A549 (cell line): ENCODE data around the gene BICRA. TPM values are rescaled to one million over a fixed set of nuclear protein-coding genes. Genes with fewer than 3 reads are reported as not detected.

Experiments used
- ATAC-seq, 2 experiments: fragments of 200-7000 bp in 1 of 2; fragments of >200 bp in 1 of 2; cut with Nextera tagmentation in 1 of 2; cut with Tn5 transposase in 1 of 2; 3 replicates each; pipeline versions ENCODE4 v1.8.0 to v1.9.1; 2018 to 2020; ENCODE audit warnings: mild to moderate bottlenecking in 1 of 2, moderate library complexity in 1 of 2
- CTCF ChIA-PET: fragments of 300-600 bp; sonication (Branson Sonifier 250); formaldehyde crosslinking; extraction: SDS; loops from one replicate; lab custom pipeline; 2021; ENCODE audit warnings: antibody characterized with exemption, inconsistent platforms; lab: Yijun Ruan, JAX
- POLR2A ChIA-PET: fragments of 350-600 bp; formaldehyde crosslinking; extraction: SDS; loops from one replicate; lab custom pipeline; 2021; ENCODE audit warnings: antibody characterized with exemption, inconsistent platforms; lab: Yijun Ruan, JAX
- DNase-seq, 2 experiments: peaks; one replicate each; pipeline versions ENCODE4 v3.0.0 to v3.0.0-alpha.2; 2011 to 2016; ENCODE audit warnings: low read depth in 1 of 2, low spot score in 1 of 2
- FAIRE-seq: peaks from 2 replicates; lab custom pipeline; 2011; peaks lifted over from hg19 to GRCh38; lab: Jason Lieb, UNC
- H3K27ac ChIP-seq, 2 experiments: fragments of >200 bp; sonication (Bioruptor Twin); formaldehyde crosslinking; 3 replicates each; pipeline ENCODE4 v1.5.1; 2016 to 2017
- H3K4me1 ChIP-seq: fragments of >200 bp; sonication (Bioruptor Twin); formaldehyde crosslinking; 3 replicates; pipeline ENCODE4 v1.6.1; 2016
- H3K4me2 ChIP-seq: fragments of >200 bp; sonication (Bioruptor Twin); formaldehyde crosslinking; 3 replicates; pipeline ENCODE4 v1.6.1; 2016
- H3K4me3 ChIP-seq: fragments of >200 bp; sonication (Bioruptor Twin); formaldehyde crosslinking; 3 replicates; pipeline ENCODE4 v1.5.1; 2016
- H3K9me3 ChIP-seq: fragments of >200 bp; sonication (Bioruptor Twin); formaldehyde crosslinking; 3 replicates; pipeline ENCODE4 v1.6.1; 2016
- CBX2 ChIP-seq: fragments of 200-600 bp; sonication (generic); IDR thresholded peaks from 2 replicates; pipeline ENCODE4 v1.6.1; 2016; ENCODE audit warnings: low read depth, mild to moderate bottlenecking, borderline replicate concordance
- EHMT2 ChIP-seq: fragments of 200-600 bp; sonication (generic); IDR thresholded peaks from 2 replicates; pipeline ENCODE4 v1.6.1; 2016; ENCODE audit warnings: antibody characterized with exemption, low read depth, mild to moderate bottlenecking, moderate library complexity
- FOSB ChIP-seq: fragments of 250-450 bp; sonication (Bioruptor Pico); IDR thresholded peaks from 2 replicates; pipeline ENCODE4 v1.5.0; 2020; ENCODE audit warnings: mild to moderate bottlenecking, moderate library complexity
- HDAC2 ChIP-seq: fragments of 200-600 bp; sonication (generic); IDR thresholded peaks from 2 replicates; pipeline ENCODE4 v1.6.1; 2016
- HOXB5 ChIP-seq: fragments of 250-450 bp; sonication (Bioruptor Pico); IDR thresholded peaks from 2 replicates; pipeline ENCODE4 v1.5.0; 2020; ENCODE audit warnings: mild to moderate bottlenecking, moderate library complexity
- JUNB ChIP-seq: fragments of >200 bp; sonication (Bioruptor Twin); formaldehyde crosslinking; IDR thresholded peaks from 2 replicates; pipeline ENCODE4 v1.6.1; 2016
- KDM5A ChIP-seq: fragments of 200-600 bp; sonication (generic); IDR thresholded peaks from 2 replicates; pipeline ENCODE4 v1.6.1; 2016; ENCODE audit warnings: antibody characterized with exemption, mild to moderate bottlenecking
- MAZ ChIP-seq: fragments of 150-350 bp; IDR thresholded peaks from 2 replicates; pipeline ENCODE4 v1.6.1; 2014; ENCODE audit warnings: antibody characterized with exemption, low read depth, low read length, borderline replicate concordance
- MYC ChIP-seq: IDR thresholded peaks from 2 replicates; pipeline ENCODE4 v1.6.1; 2012; ENCODE audit warnings: mild to moderate bottlenecking, inconsistent platforms, low read length, improper control_type of control experiment, borderline replicate concordance
- NFE2L2 ChIP-seq: fragments of 150-350 bp; conservative IDR thresholded peaks from 2 replicates; pipeline ENCODE4 v1.6.1; 2014; ENCODE audit warnings: low read length
- NPAS2 ChIP-seq: fragments of 250-450 bp; sonication (Bioruptor Pico); IDR thresholded peaks from 2 replicates; pipeline ENCODE4 v1.8.0; 2022; ENCODE audit warnings: mild to moderate bottlenecking, moderate library complexity, borderline replicate concordance
- PBX3 ChIP-seq: IDR thresholded peaks from 2 replicates; pipeline ENCODE4 v1.6.1; 2012
- POLR2A ChIP-seq: IDR thresholded peaks from 2 replicates; pipeline ENCODE4 v1.6.1; 2012; ENCODE audit warnings: mild to moderate bottlenecking, low read length
- POLR2AphosphoS2 ChIP-seq: conservative IDR thresholded peaks from 2 replicates; pipeline ENCODE4 v1.6.1; 2012; ENCODE audit warnings: low read length, improper control_type of control experiment, inconsistent platforms
- RAD21 ChIP-seq, 2 experiments: fragments of >200 bp in 1 of 2; sonication (Bioruptor Twin) in 1 of 2; formaldehyde crosslinking in 1 of 2; IDR thresholded peaks in 1 of 2; conservative IDR thresholded peaks in 1 of 2; 2 replicates in 1 of 2; 3 replicates in 1 of 2; pipeline ENCODE4 v1.6.1; 2012 to 2018; ENCODE audit warnings: inconsistent platforms in 1 of 2
- RCOR1 ChIP-seq: fragments of 150-350 bp; IDR thresholded peaks from 2 replicates; pipeline ENCODE4 v1.6.1; 2014; ENCODE audit warnings: antibody characterized with exemption, low read length, low read depth
- RNF2 ChIP-seq: fragments of 200-600 bp; sonication (generic); IDR thresholded peaks from 2 replicates; pipeline ENCODE4 v1.6.1; 2016; ENCODE audit warnings: low read depth, mild to moderate bottlenecking, antibody characterized with exemption, moderate library complexity, borderline replicate concordance
- SMC3 ChIP-seq: fragments of >200 bp; sonication (Bioruptor Twin); formaldehyde crosslinking; IDR thresholded peaks from 3 replicates; pipeline ENCODE4 v1.6.1; 2018; ENCODE audit warnings: inconsistent platforms
- USF2 ChIP-seq: fragments of 450-650 bp; IDR thresholded peaks from 2 replicates; pipeline ENCODE4 v1.6.1; 2014; ENCODE audit warnings: antibody characterized with exemption
- ZC3H11A ChIP-seq: fragments of 450-650 bp; IDR thresholded peaks from 2 replicates; pipeline ENCODE4 v1.6.1; 2014; ENCODE audit warnings: antibody characterized with exemption, mild to moderate bottlenecking
- ZFP36 ChIP-seq: fragments of 450-650 bp; IDR thresholded peaks from 2 replicates; pipeline ENCODE4 v1.6.1; 2014; ENCODE audit warnings: borderline replicate concordance; ENCODE audit not compliant: partially characterized antibody
- ZNF302 ChIP-seq: fragments of 250-450 bp; sonication (Bioruptor Pico); IDR thresholded peaks from 2 replicates; pipeline ENCODE4 v1.9.0; 2021; ENCODE audit warnings: inconsistent platforms, mild to moderate bottlenecking, moderate library complexity
- WGBS: methylation state at CpG from one replicate; pipeline ENCODE4 v1.1.6; 2017; ENCODE audit errors: missing lambda C conversion rate; 5-methylcytosine and 5-hydroxymethylcytosine counted together
- polyA plus RNA-seq, 4 experiments: library from polyadenylated mRNA; depleted of rRNA in 3 of 4; stranded (reverse); fragments of >200 nt; fragmentation: RNase III in 1 of 4; extraction: RNeasy Plus Mini Kit Qiagen cat#74134 plus additional on column Dnase treatment in 1 of 4; gene quantifications; 2 replicates in 3 of 4; 3 replicates in 1 of 4; pipeline ENCODE4 v1.2.3, GENCODE V29; 2011 to 2017

Gene BICRA
- polyA plus RNA-seq, 2 of the 4 experiments (the other 2 are of a cell fraction), result 0.83 to 12.4 TPM

GRCh38 chr19:47646924-47647323 lies 38.0 kb downstream of the BICRA start:
- TF ChIP-seq EHMT2, result no peak
- TF ChIP-seq MAZ, result no peak
- no peak for TF ChIP-seq PBX3
- TF ChIP-seq, all 56 proteins: peak for 0
- Histone ChIP-seq H3K4me2 (no peak overlapping the region), H3K4me3 (no peak overlapping the region), H3K27ac (no peak overlapping the region), H3K9me3 (no peaks in the 10 kb centered on the region), H3K4me1 (peaks cover 24% of the 10 kb centered on the region)
- CTCF ChIA-PET, result no interaction called here
- FAIRE-seq (no peak), DNase-seq (no peak), ATAC-seq (no peak)
- POLR2A ChIA-PET, result no interaction called here
- WGBS, result 96% methylated on average over 7 of the region's 7 CpGs

- 89% methylated on average over 1 of the region's 1 CpG for WGBS
- DNase-seq (no peak), FAIRE-seq (no peak), ATAC-seq (no peak)
- no peak overlapping the region for H3K27ac ChIP-seq
- H3K4me2 ChIP-seq, result no peak overlapping the region
- TF ChIP-seq CBX2 (no peak), ZC3H11A (no peak), ZNF302 (no peak), RNF2 (no peak), NFE2L2 (no peak), NPAS2 (CRISPR knock-in tag) (no peak), RAD21 (conservative IDR thresholded peaks at IDR 0.05 in 1 of 2, IDR thresholded peaks at IDR 0.05 in 1 of 2) (no peak), HDAC2 (no peak), USF2 (no peak), KDM5A (no peak), HOXB5 (CRISPR knock-in tag) (no peak), MYC (no peak)
- H3K4me3 ChIP-seq, result no peak overlapping the region
- CTCF ChIA-PET, result interaction anchor here (0.6 to 1.7 kb wide), 5 partner anchors 10 to 213 kb away, joined by 3 to 5 read pairs (median 3); no protein-coding TSS in a partner anchor
- POLR2A ChIA-PET, result no interaction called here
- no peaks in the 10 kb centered on the region for H3K9me3 ChIP-seq
- peaks cover 24% of the 10 kb centered on the region for H3K4me1 ChIP-seq
Observed at GRCh38 chr19:47649588-47649987, 40.7 kb downstream of the BICRA start.

- POLR2A ChIA-PET, result no interaction called here
- Histone ChIP-seq H3K27ac (no peak overlapping the region), H3K4me1 (peaks cover 21% of the 10 kb centered on the region), H3K4me2 (no peak overlapping the region), H3K9me3 (no peaks in the 10 kb centered on the region), H3K4me3 (no peak overlapping the region)
- TF ChIP-seq FOSB (CRISPR knock-in tag) (no peak), POLR2A (no peak), ZNF302 (no peak), JUNB (no peak), RCOR1 (no peak), POLR2AphosphoS2 (no peak), ZFP36 (no peak), SMC3 (no peak)
- no peak for DNase-seq
- CTCF ChIA-PET, result interaction anchor here (1.3 to 1.7 kb wide), 2 partner anchors 10 to 11 kb away, joined by 5 read pairs; no protein-coding TSS in a partner anchor
- 83% methylated on average over 7 of the region's 7 CpGs for WGBS
- ATAC-seq, result no peak
- FAIRE-seq, result no peak
Observed at GRCh38 chr19:47650700-47651099, 41.8 kb downstream of the BICRA start.
